Ramos (cell line): ENCODE measurements around the gene PGAP1.

Experiments used
- in situ Hi-C: fragments of 300-500 bp; cut with MboI; formaldehyde crosslinking; loops from one replicate; pipeline ENCODE4 v1.14.3; 2022; ENCODE audit warnings: low sequenced_read_pairs; ENCODE audit not compliant: unreplicated experiment

PGAP1 gene

GRCh38 chr2:196926562-196927375 is at the start of gene PGAP1:
Gene PGAP1, minus strand, starts transcription at chr2:196926707. Its CDS starts 91 bp downstream, at chr2:196926616.
- in situ Hi-C loops, result no loop called here

GRCh38 chr2:196974970-196975369 is 48.5 kb upstream of the PGAP1 start:
- in situ Hi-C loops, result no loop called here

GRCh38 chr2:196971574-196972279 is 45.2 kb upstream of the PGAP1 start:
- in situ Hi-C loops, result no loop called here

GRCh38 chr2:196970099-196970498 is 43.6 kb upstream of the PGAP1 start:
- in situ Hi-C loops, result no loop called here

- in situ Hi-C loops, result no loop called here
Observed at GRCh38 chr2:196968516-196968915, 42.0 kb upstream of the PGAP1 start.

GRCh38 chr2:196967775-196968174 is 41.3 kb upstream of the PGAP1 start:
- in situ Hi-C loops, result no loop called here

GRCh38 chr2:196967116-196967515 is 40.6 kb upstream of the PGAP1 start:
- in situ Hi-C loops, result no loop called here

- in situ Hi-C loops, result no loop called here
Observed at GRCh38 chr2:196966061-196966460, 39.6 kb upstream of the PGAP1 start.

GRCh38 chr2:196965651-196966050 is 39.1 kb upstream of the PGAP1 start:
- in situ Hi-C loops, result no loop called here

- in situ Hi-C loops, result no loop called here
Observed at GRCh38 chr2:196963961-196964360, 37.5 kb upstream of the PGAP1 start.

GRCh38 chr2:196963043-196963442 is 36.5 kb upstream of the PGAP1 start:
- in situ Hi-C loops, result no loop called here

- in situ Hi-C loops, result no loop called here
Observed at GRCh38 chr2:196962325-196962724, 35.8 kb upstream of the PGAP1 start.

- in situ Hi-C loops, result no loop called here
Observed at GRCh38 chr2:196961889-196962288, 35.4 kb upstream of the PGAP1 start.

- in situ Hi-C loops, result no loop called here
Observed at GRCh38 chr2:196959734-196960338, 33.3 kb upstream of the PGAP1 start.

GRCh38 chr2:196959281-196959680 is 32.8 kb upstream of the PGAP1 start:
- in situ Hi-C loops, result no loop called here

GRCh38 chr2:196957881-196958525 is 31.5 kb upstream of the PGAP1 start:
- in situ Hi-C loops, result no loop called here

GRCh38 chr2:196957442-196957841 is 30.9 kb upstream of the PGAP1 start:
- in situ Hi-C loops, result no loop called here

GRCh38 chr2:196956069-196956468 is 29.6 kb upstream of the PGAP1 start:
- in situ Hi-C loops, result no loop called here

- in situ Hi-C loops, result no loop called here
Observed at GRCh38 chr2:196955036-196955435, 28.5 kb upstream of the PGAP1 start.

GRCh38 chr2:196954001-196954400 is 27.5 kb upstream of the PGAP1 start:
- in situ Hi-C loops, result no loop called here

- in situ Hi-C loops, result no loop called here
Observed at GRCh38 chr2:196952936-196953335, 26.4 kb upstream of the PGAP1 start.
